Uterus (tissue), 2 donors: ENCODE data around the gene ZNF446.

ENCODE experiments used
- POLR2A ChIP-seq, 2 donors: fragments of 450-650 bp; IDR thresholded peaks; one replicate each; pipeline ENCODE4 v1.6.1; 2016; ENCODE audit warnings: antibody characterized with exemption in 2 of 2, mild to moderate bottlenecking in 1 of 2, moderate library complexity in 1 of 2
- TF ChIP-seq, protein P1 (sequence below), 4 experiments: fragments of 200-600 bp in 2 of 4; fragments of 450-650 bp in 2 of 4; sonication (generic) in 2 of 4; IDR thresholded peaks; one replicate each; pipeline ENCODE4 v1.5.1; 2016 to 2019; ENCODE audit warnings: antibody characterized with exemption in 4 of 4, mild to moderate bottlenecking in 2 of 4, moderate library complexity in 1 of 4

DNA sequence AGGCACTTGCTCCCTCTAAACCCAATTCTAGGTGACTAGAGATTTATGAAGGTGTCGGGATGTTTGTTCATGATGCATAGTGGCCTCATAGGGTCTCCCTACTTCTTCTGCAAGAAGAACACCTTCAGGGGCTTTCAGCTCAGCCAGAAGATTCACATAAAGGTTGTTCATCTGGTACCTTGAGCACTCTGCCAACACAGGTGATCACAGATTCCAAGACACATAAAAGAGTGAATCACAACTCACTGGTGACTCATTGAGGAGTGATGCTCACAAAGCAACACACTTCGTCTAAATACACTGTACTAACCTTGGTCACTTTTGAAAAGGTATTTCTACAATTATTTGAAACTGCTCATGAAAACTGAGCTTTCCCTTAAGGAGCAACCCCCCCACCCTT lies 16.1 kb upstream of the ZNF446 start:
- TF ChIP-seq, protein P1, sequence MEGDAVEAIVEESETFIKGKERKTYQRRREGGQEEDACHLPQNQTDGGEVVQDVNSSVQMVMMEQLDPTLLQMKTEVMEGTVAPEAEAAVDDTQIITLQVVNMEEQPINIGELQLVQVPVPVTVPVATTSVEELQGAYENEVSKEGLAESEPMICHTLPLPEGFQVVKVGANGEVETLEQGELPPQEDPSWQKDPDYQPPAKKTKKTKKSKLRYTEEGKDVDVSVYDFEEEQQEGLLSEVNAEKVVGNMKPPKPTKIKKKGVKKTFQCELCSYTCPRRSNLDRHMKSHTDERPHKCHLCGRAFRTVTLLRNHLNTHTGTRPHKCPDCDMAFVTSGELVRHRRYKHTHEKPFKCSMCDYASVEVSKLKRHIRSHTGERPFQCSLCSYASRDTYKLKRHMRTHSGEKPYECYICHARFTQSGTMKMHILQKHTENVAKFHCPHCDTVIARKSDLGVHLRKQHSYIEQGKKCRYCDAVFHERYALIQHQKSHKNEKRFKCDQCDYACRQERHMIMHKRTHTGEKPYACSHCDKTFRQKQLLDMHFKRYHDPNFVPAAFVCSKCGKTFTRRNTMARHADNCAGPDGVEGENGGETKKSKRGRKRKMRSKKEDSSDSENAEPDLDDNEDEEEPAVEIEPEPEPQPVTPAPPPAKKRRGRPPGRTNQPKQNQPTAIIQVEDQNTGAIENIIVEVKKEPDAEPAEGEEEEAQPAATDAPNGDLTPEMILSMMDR (IDR thresholded peaks at IDR 0.05) = no peak
- TF ChIP-seq POLR2A (IDR thresholded peaks at IDR 0.05) = no peak
